22Rv1 (cell line): ENCODE measurements around the gene PLXNB1.

Source experiments
- ZFX ChIP-seq: fragments of 450-650 bp; IDR thresholded peaks from 2 replicates; pipeline ENCODE4 v1.6.1; 2017; ENCODE audit warnings: antibody characterized with exemption, borderline replicate concordance
- TF ChIP-seq, protein P1 (sequence below): fragments of 450-650 bp; IDR thresholded peaks from 2 replicates; pipeline ENCODE4 v1.5.1; 2017; ENCODE audit warnings: mild to moderate bottlenecking

DNA sequence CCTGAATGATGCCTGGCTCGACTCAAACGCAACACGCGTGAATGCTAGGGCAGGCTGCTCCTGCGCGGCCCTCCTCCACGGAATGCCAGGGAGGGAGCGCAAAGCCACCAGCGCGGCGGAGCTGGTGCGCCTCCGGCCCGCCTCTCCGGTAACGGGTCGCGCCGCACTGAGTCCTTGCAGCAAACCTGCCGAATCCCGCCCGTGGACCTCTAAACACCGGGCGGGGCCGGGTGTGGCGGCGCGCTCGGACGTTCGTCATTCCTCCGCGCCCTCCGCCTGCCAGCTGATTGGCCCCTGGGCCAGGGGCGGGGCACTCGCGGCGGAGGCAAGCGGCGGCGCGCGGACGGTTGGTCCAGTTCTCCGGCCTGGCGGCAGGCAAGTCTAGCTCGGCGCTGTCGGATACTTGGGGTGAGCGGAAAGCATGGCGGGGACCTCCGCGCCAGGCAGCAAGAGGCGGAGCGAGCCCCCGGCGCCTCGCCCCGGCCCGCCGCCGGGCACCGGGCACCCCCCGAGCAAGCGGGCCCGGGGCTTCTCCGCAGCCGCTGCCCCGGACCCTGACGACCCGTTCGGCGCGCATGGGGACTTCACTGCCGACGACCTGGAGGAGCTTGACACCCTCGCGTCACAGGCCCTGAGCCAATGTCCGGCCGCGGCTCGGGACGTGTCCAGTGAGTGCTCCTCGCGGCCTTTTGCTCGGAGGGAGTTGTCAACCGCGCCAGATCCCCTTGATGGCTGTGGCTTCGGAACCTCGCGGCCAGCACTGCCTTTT is 16.7 kb upstream of the PLXNB1 start, which contains the start of gene ATRIP:
- TF ChIP-seq, protein P1, sequence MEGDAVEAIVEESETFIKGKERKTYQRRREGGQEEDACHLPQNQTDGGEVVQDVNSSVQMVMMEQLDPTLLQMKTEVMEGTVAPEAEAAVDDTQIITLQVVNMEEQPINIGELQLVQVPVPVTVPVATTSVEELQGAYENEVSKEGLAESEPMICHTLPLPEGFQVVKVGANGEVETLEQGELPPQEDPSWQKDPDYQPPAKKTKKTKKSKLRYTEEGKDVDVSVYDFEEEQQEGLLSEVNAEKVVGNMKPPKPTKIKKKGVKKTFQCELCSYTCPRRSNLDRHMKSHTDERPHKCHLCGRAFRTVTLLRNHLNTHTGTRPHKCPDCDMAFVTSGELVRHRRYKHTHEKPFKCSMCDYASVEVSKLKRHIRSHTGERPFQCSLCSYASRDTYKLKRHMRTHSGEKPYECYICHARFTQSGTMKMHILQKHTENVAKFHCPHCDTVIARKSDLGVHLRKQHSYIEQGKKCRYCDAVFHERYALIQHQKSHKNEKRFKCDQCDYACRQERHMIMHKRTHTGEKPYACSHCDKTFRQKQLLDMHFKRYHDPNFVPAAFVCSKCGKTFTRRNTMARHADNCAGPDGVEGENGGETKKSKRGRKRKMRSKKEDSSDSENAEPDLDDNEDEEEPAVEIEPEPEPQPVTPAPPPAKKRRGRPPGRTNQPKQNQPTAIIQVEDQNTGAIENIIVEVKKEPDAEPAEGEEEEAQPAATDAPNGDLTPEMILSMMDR: no peak
- no peak for TF ChIP-seq ZFX
